Spleen (tissue), 11 donors: ENCODE results near the gene TSPAN9. TPM values are rescaled to one million over a fixed set of nuclear protein-coding genes. Genes with fewer than 3 reads are reported as not detected.

ENCODE experiments used
- DNase-seq: peaks from one replicate; pipeline ENCODE4 v3.0.0-alpha.2; 2020
- H3K27ac ChIP-seq, 8 donors: fragments of 200-600 bp; sonication (generic) in 7 of 8; 1 replicate in 4 of 8; 2 replicates in 4 of 8; pipeline versions ENCODE4 v1.5.0 to v1.8.0; 2016 to 2021; ENCODE audit warnings: inconsistent platforms in 4 of 8, mild to moderate bottlenecking in 4 of 8, moderate library complexity in 1 of 8
- H3K27me3 ChIP-seq, 7 donors: fragments of 200-600 bp; sonication (generic) in 6 of 7; replicated peaks in 1 of 7; 1 replicate in 4 of 7; 2 replicates in 3 of 7; pipeline versions ENCODE4 v1.5.0 to v1.8.0; 2016 to 2021; ENCODE audit warnings: inconsistent platforms in 3 of 7, mild to moderate bottlenecking in 1 of 7
- H3K36me3 ChIP-seq, 6 donors: fragments of 200-600 bp; sonication (generic) in 5 of 6; 1 replicate in 4 of 6; 2 replicates in 2 of 6; pipeline versions ENCODE4 v1.5.0 to v1.8.0; 2016 to 2021; ENCODE audit warnings: inconsistent platforms in 2 of 6
- H3K4me1 ChIP-seq, 6 donors: fragments of 200-600 bp; sonication (generic) in 5 of 6; 1 replicate in 3 of 6; 2 replicates in 3 of 6; pipeline versions ENCODE4 v1.5.0 to v1.8.0; 2016 to 2021; ENCODE audit warnings: inconsistent platforms in 3 of 6
- H3K4me3 ChIP-seq, 8 donors: fragments of 200-600 bp; sonication (generic) in 7 of 8; 1 replicate in 4 of 8; 2 replicates in 4 of 8; pipeline versions ENCODE4 v1.5.0 to v1.8.0; 2016 to 2021; ENCODE audit warnings: inconsistent platforms in 4 of 8, mild to moderate bottlenecking in 4 of 8, moderate library complexity in 2 of 8
- H3K9me3 ChIP-seq, 8 donors: fragments of 200-600 bp; sonication (generic) in 7 of 8; 1 replicate in 4 of 8; 2 replicates in 4 of 8; pipeline versions ENCODE4 v1.5.0 to v1.8.0; 2016 to 2021; ENCODE audit warnings: inconsistent platforms in 4 of 8
- CTCF ChIP-seq, 11 experiments: fragments of 200-600 bp in 7 of 11; fragments of 450-650 bp in 4 of 11; sonication (generic) in 4 of 11; IDR thresholded peaks in 8 of 11; conservative IDR thresholded peaks in 3 of 11; 1 replicate in 7 of 11; 2 replicates in 4 of 11; pipeline versions ENCODE4 v1.4.0 to v1.8.0; 2016 to 2021; ENCODE audit warnings: antibody characterized with exemption in 11 of 11, inconsistent platforms in 4 of 11, mild to moderate bottlenecking in 1 of 11
- POLR2A ChIP-seq, 3 donors: fragments of 450-650 bp; IDR thresholded peaks; one replicate each; pipeline ENCODE4 v1.5.1; 2017; ENCODE audit warnings: antibody characterized with exemption in 3 of 3, mild to moderate bottlenecking in 1 of 3
- POLR2AphosphoS5 ChIP-seq, 3 donors: sonication (generic); formaldehyde crosslinking; IDR thresholded peaks; one replicate each; pipeline ENCODE4 v1.5.1; 2017; ENCODE audit warnings: antibody characterized with exemption in 3 of 3
- WGBS, 5 donors: extraction: QIAGEN DNeasy Blood & Tissue Kit in 3 of 5; methylation state at CpG; one replicate each; pipeline versions ENCODE4 v1.1.5 to v1.1.7; 2013 to 2018; 5-methylcytosine and 5-hydroxymethylcytosine counted together
- intact Hi-C: fragments of 100-400 bp; cut with DNase I; formaldehyde crosslinking; loops from one replicate; pipeline ENCODE4 v1.15.0; 2023; ENCODE audit warnings: low total_unique reads
- polyA plus RNA-seq, 3 donors: library from polyadenylated mRNA; stranded (reverse); fragments of 200-250 nt; gene quantifications; one replicate each; pipeline ENCODE4 v1.2.1, GENCODE V29; 2013
- total RNA-seq, 7 donors: library from RNA; depleted of rRNA in 3 of 7; stranded (reverse); fragments of >200 nt in 3 of 7; fragmentation: NEBNext Ultra II Directional in 4 of 7; extraction: Animal tissue kit (Norgen Biotek cat#: 25700) in 4 of 7; gene quantifications; one replicate each; pipeline versions ENCODE4 v1.1.0 to v1.2.1, GENCODE V29; 2016 to 2021
- donor health status: healthy with polysubstance abuse.
- donor health status: DM: no; HTN: no; CAD: no; lungs with moderate emphysema.
- donor health status: DM: no; HTN: no; CAD: no.
- donor health status: Bipolar disorder and iron deficiency.
- donor health status: healthy.
- donor health status: DM: no; HTN: no; CAD: no.
- donor health status: DM: yes; HTN: yes; CAD: no.

Gene TSPAN9
- total and polyA plus RNA-seq, 10 donors, result 3.6 to 51.1 (median 32.4) TPM

DNA sequence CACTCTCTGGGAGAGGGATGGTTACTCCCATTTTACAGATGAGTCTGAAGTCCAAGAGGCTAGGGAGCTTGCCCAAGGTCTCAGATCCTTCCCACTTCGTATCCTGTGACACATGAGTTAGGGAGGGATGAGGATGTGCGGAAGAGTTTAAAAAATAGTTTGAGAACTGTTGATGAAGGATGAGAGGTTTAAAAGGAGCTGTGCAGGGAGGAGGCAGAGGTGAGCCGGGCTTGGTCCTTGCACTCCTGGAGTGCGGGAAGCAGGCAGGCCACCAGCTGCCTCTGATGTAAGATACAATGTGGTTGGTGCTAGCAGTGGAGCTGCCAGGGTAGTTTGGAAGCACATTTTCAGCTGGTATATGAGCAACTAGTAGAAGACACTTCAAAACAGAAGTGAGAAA is 46.5 kb downstream of the TSPAN9 start:
- DNase-seq, result no peak
- Histone ChIP-seq H3K36me3 (no peaks in the 10 kb centered on the region), H3K4me1 (peaks cover 0 to 45% (median 32%) of the 10 kb centered on the region in 6 donors), H3K4me3 (no peak overlapping the region), H3K9me3 (peaks cover 0 to 17% (median 7%) of the 10 kb centered on the region in 8 donors), H3K27ac (peak overlapping the region in 6 of 8 donors; percentile 38 to 74 (median 69)), H3K27me3 (peaks cover 0 to 48% (median 0%) of the 10 kb centered on the region in 7 donors)
- 42 to 61% (median 46%) methylated on average over 4 of the region's 4 CpGs for WGBS, 5 donors
- TF ChIP-seq POLR2AphosphoS5 (IDR thresholded peaks at IDR 0.05) (no peak), POLR2A (IDR thresholded peaks at IDR 0.05) (no peak), CTCF (IDR thresholded peaks at IDR 0.05 in 8 of 11, conservative IDR thresholded peaks at IDR 0.05 in 3 of 11) (no peak)
- intact Hi-C loops, result no loop called here

DNA sequence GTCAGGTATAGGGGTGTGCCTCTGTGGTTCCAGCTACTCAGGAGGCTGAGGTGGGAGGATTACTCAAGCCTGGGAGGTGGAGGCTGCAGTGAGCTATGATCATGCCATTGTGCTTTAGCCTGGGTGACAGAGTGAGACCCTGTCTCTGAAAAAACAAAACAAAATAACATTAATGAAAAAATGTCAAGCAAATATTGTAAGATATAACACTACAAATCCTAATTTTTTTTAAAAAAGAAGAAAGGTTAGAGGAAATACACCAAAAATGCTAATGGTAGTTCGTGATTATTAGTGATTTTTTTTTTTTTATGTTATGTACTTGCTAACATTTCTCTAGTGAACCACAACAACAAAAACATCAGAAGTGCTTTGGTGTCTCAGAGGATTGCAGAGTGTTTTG is 47.7 kb downstream of the TSPAN9 start:
- no peak overlapping the region for H3K27ac ChIP-seq
- H3K4me3 ChIP-seq, result no peak overlapping the region
- intact Hi-C loops, result no loop called here
- peaks cover 0 to 48% (median 0%) of the 10 kb centered on the region in 7 donors for H3K27me3 ChIP-seq
- no peak for TF ChIP-seq POLR2AphosphoS5 (IDR thresholded peaks at IDR 0.05)
- no peak for TF ChIP-seq POLR2A (IDR thresholded peaks at IDR 0.05)
- TF ChIP-seq CTCF (IDR thresholded peaks at IDR 0.05 in 8 of 11, conservative IDR thresholded peaks at IDR 0.05 in 3 of 11), result no peak
- H3K36me3 ChIP-seq, result no peaks in the 10 kb centered on the region
- WGBS, 5 donors, result 76 to 83% (median 79%) methylated on average over 1 of the region's 1 CpG
- no peak for DNase-seq
- peaks cover 0 to 21% (median 7%) of the 10 kb centered on the region in 8 donors for H3K9me3 ChIP-seq
- H3K4me1 ChIP-seq, result peaks cover 5 to 44% (median 32%) of the 10 kb centered on the region in 6 donors

- TF ChIP-seq POLR2A (IDR thresholded peaks at IDR 0.05) (no peak), CTCF (IDR thresholded peaks at IDR 0.05 in 8 of 11, conservative IDR thresholded peaks at IDR 0.05 in 3 of 11) (no peak), POLR2AphosphoS5 (IDR thresholded peaks at IDR 0.05) (no peak)
- Histone ChIP-seq H3K27me3 (peaks cover 0 to 50% (median 0%) of the 10 kb centered on the region in 7 donors), H3K9me3 (peaks cover 0 to 21% (median 7%) of the 10 kb centered on the region in 8 donors), H3K4me3 (no peak overlapping the region), H3K27ac (no peak overlapping the region), H3K36me3 (no peaks in the 10 kb centered on the region), H3K4me1 (peaks cover 10 to 44% (median 35%) of the 10 kb centered on the region in 6 donors)
- intact Hi-C loops, result no loop called here
- no peak for DNase-seq
- WGBS, 5 donors, result 80 to 88% (median 84%) methylated on average over 5 of the region's 5 CpGs
Observed at GRCh38 chr12:3125674-3126073, 48.5 kb downstream of the TSPAN9 start.

DNA sequence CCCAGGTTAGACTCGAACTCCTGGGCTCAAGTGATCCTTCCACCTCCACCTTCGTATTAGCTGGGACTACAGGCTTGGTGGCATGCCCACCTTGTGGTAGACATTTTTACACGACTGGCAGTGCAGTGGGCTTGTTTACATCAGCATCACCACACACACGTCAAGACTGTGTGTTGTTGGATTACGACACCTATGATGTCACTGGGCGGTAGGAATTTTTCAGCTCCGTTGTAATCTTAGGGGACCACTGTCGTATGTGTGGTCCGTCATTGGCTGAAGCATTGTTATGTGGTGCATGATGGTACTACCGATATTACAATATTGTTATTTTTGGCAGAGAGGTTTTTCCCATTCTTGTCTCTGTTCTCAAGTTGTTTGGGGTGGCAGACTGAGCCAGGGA is 50.7 kb downstream of the TSPAN9 start:
- Histone ChIP-seq H3K27ac (no peak overlapping the region), H3K9me3 (peaks cover 0 to 21% (median 7%) of the 10 kb centered on the region in 8 donors), H3K27me3 (peaks cover 0 to 65% (median 0%) of the 10 kb centered on the region in 7 donors), H3K4me1 (peaks cover 13 to 53% (median 41%) of the 10 kb centered on the region in 6 donors), H3K4me3 (no peak overlapping the region), H3K36me3 (no peaks in the 10 kb centered on the region)
- WGBS, 5 donors, result 83 to 88% (median 86%) methylated on average over 9 to 10 of the region's 10 CpGs
- TF ChIP-seq POLR2A (IDR thresholded peaks at IDR 0.05) (no peak), POLR2AphosphoS5 (IDR thresholded peaks at IDR 0.05) (no peak), CTCF (IDR thresholded peaks at IDR 0.05 in 8 of 11, conservative IDR thresholded peaks at IDR 0.05 in 3 of 11) (no peak)
- no peak for DNase-seq
- intact Hi-C loops, result no loop called here
